HEK293T (cell line): ENCODE results near the gene C1orf116.

Experiments used
- BHLHE40 ChIP-seq: fragments of 450-650 bp; IDR thresholded peaks from 2 replicates; pipeline ENCODE4 v1.6.1; 2016; ENCODE audit warnings: mild to moderate bottlenecking, moderate library complexity, borderline replicate concordance
- ELF4 ChIP-seq: fragments of 450-650 bp; IDR thresholded peaks from 2 replicates; pipeline ENCODE4 v1.6.1; 2017; ENCODE audit warnings: antibody characterized with exemption
- SP1 ChIP-seq: fragments of 450-650 bp; IDR thresholded peaks from 2 replicates; pipeline ENCODE4 v1.6.1; 2017
- SUZ12 ChIP-seq: fragments of 450-650 bp; IDR thresholded peaks from 2 replicates; pipeline ENCODE4 v1.6.1; 2016; ENCODE audit warnings: mild to moderate bottlenecking

GRCh38 chr1:207009945-207010344 lies 22.6 kb downstream of the C1orf116 start:
- TF ChIP-seq ELF4, result no peak
- no peak for TF ChIP-seq BHLHE40
- TF ChIP-seq SP1, result no peak
- no peak for TF ChIP-seq SUZ12
